Endothelial cell (in vitro differentiated cells): Measurements from ENCODE around the gene EPB41L4A. TPM values are rescaled to one million over a fixed set of nuclear protein-coding genes. Genes with fewer than 3 reads are reported as not detected.

Experiments
- DNase-seq: peaks from one replicate; pipeline ENCODE4 v3.0.0; 2021; ENCODE audit warnings: low spot score
- H3K27ac Mint-ChIP-seq: one replicate; pipeline ENCODE4 v1.8.0; 2021; ENCODE audit warnings: mixed read lengths, inconsistent platforms; ENCODE audit not compliant: unreplicated experiment
- H3K27me3 Mint-ChIP-seq: one replicate; pipeline ENCODE4 v1.8.0; 2021; ENCODE audit warnings: mild to moderate bottlenecking, moderate library complexity, mixed read lengths, inconsistent platforms; ENCODE audit not compliant: unreplicated experiment
- H3K36me3 Mint-ChIP-seq: one replicate; pipeline ENCODE4 v1.8.0; 2021; ENCODE audit warnings: mild to moderate bottlenecking, low read depth, mixed read lengths, inconsistent platforms; ENCODE audit not compliant: unreplicated experiment
- H3K4me1 Mint-ChIP-seq: one replicate; pipeline ENCODE4 v1.8.0; 2021; ENCODE audit warnings: mild to moderate bottlenecking, mixed read lengths, inconsistent platforms; ENCODE audit not compliant: unreplicated experiment
- H3K4me3 Mint-ChIP-seq: one replicate; pipeline ENCODE4 v1.8.0; 2021; ENCODE audit warnings: mild to moderate bottlenecking, mixed read lengths, inconsistent platforms; ENCODE audit not compliant: unreplicated experiment
- H3K9me3 Mint-ChIP-seq: one replicate; pipeline ENCODE4 v1.8.0; 2021; ENCODE audit warnings: mixed read lengths, inconsistent platforms; ENCODE audit not compliant: unreplicated experiment
- CTCF ChIP-seq: fragments of 200-600 bp; sonication (generic); IDR thresholded peaks from one replicate; pipeline ENCODE4 v1.5.0; 2021; ENCODE audit warnings: antibody characterized with exemption; ENCODE audit not compliant: unreplicated experiment
- total RNA-seq: library from RNA; stranded (reverse); fragmentation: NEBNext Ultra II Directional; extraction: Animal tissue kit (Norgen Biotek cat#: 25700); gene quantifications from one replicate; pipeline ENCODE4 v1.2.1, GENCODE V29; 2021; ENCODE audit not compliant: unreplicated experiment

Gene EPB41L4A
- total RNA-seq, 1 donor from 2014 or later: 50.6 TPM

- Mint-ChIP-seq H3K27ac (no peak overlapping the region), H3K27me3 (peaks cover 2% of the 10 kb centered on the region), H3K4me3 (no peak overlapping the region), H3K4me1 (peaks cover 15% of the 10 kb centered on the region), H3K9me3 (no peaks in the 10 kb centered on the region), H3K36me3 (peaks cover 8% of the 10 kb centered on the region)
- DNase-seq: no peak
- no peak for TF ChIP-seq CTCF
Observed at GRCh38 chr5:112388074-112388473, 31.0 kb downstream of the EPB41L4A start.

DNA sequence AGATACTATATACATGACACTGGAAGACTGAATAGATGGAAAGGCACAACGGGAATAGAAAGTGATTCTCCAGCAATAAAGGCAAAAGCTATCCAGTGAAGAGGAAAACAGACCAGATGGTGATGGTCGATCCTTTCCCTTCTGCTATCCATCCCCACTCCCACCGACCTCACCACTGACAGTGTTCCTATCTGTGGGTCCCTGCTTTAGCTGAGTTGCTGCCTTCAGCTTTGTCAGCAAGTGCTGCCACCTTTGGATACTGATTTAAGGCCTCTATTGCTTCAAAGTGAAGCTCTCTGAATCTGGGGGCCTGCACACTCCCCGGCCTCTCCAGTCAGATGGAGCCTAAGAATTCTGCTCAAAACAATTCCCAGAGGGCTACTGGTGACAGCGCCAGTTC, 32.3 kb downstream of the EPB41L4A start:
- TF ChIP-seq CTCF: no peak
- Mint-ChIP-seq H3K4me3 (no peak overlapping the region), H3K4me1 (peaks cover 15% of the 10 kb centered on the region), H3K27me3 (peaks cover 2% of the 10 kb centered on the region), H3K27ac (no peak overlapping the region), H3K36me3 (peaks cover 8% of the 10 kb centered on the region), H3K9me3 (no peaks in the 10 kb centered on the region)
- DNase-seq: no peak

- Mint-ChIP-seq H3K4me1 (peaks cover 15% of the 10 kb centered on the region), H3K36me3 (peaks cover 8% of the 10 kb centered on the region), H3K27ac (no peak overlapping the region), H3K27me3 (peaks cover 2% of the 10 kb centered on the region), H3K9me3 (no peaks in the 10 kb centered on the region), H3K4me3 (no peak overlapping the region)
- no peak for DNase-seq
- no peak for TF ChIP-seq CTCF
Observed at GRCh38 chr5:112385969-112386368, 33.1 kb downstream of the EPB41L4A start.

- Mint-ChIP-seq H3K27me3 (peaks cover 2% of the 10 kb centered on the region), H3K36me3 (peaks cover 8% of the 10 kb centered on the region), H3K4me1 (peaks cover 18% of the 10 kb centered on the region), H3K27ac (no peak overlapping the region), H3K9me3 (no peaks in the 10 kb centered on the region), H3K4me3 (no peak overlapping the region)
- TF ChIP-seq CTCF: no peak
- DNase-seq: no peak
Observed at GRCh38 chr5:112385566-112385965, 33.5 kb downstream of the EPB41L4A start.

- Mint-ChIP-seq H3K27ac (no peak overlapping the region), H3K36me3 (peaks cover 8% of the 10 kb centered on the region), H3K9me3 (no peaks in the 10 kb centered on the region), H3K4me1 (peaks cover 19% of the 10 kb centered on the region), H3K4me3 (no peak overlapping the region), H3K27me3 (peaks cover 2% of the 10 kb centered on the region)
- DNase-seq: no peak
- TF ChIP-seq CTCF: no peak
Observed at GRCh38 chr5:112384523-112384922, 34.6 kb downstream of the EPB41L4A start.
